Lung (tissue), 12 donors: ENCODE measurements around the gene ANKS1A. TPM values are rescaled to one million over a fixed set of nuclear protein-coding genes. Genes with fewer than 3 reads are reported as not detected.
A peak's percentile ranks its signal among the peaks of the same experiment; 100 is the strongest.

Experiments
- ATAC-seq: fragments of 200-7000 bp; cut with Tn5 transposase; one replicate; pipeline ENCODE4 v1.9.1; 2020; ENCODE audit warnings: moderate number of reproducible peaks; ENCODE audit not compliant: insufficient read depth, low FRiP score
- DNase-seq, 3 donors: peaks; one replicate each; pipeline ENCODE4 v3.0.0-alpha.2; 2013 to 2017
- H3K27ac ChIP-seq, 2 donors: one replicate each; pipeline ENCODE4 v1.5.1; 2013; ENCODE audit warnings: mild to moderate bottlenecking in 2 of 2, moderate library complexity in 2 of 2, control low read depth in 1 of 2, inconsistent platforms in 1 of 2, low read depth in 1 of 2, low read length in 1 of 2
- H3K27me3 ChIP-seq, 3 donors: one replicate each; pipeline ENCODE4 v1.5.1; 2013; ENCODE audit warnings: low read length in 2 of 3; ENCODE audit not compliant: control insufficient read depth in 3 of 3, insufficient read depth in 3 of 3
- H3K36me3 ChIP-seq, 4 donors: one replicate each; pipeline ENCODE4 v1.5.1; 2013; ENCODE audit warnings: low read length in 4 of 4, mild to moderate bottlenecking in 1 of 4, moderate library complexity in 1 of 4; ENCODE audit not compliant: control insufficient read depth in 4 of 4, insufficient read depth in 4 of 4
- H3K4me1 ChIP-seq, 5 donors: one replicate each; pipeline ENCODE4 v1.5.1; 2013; ENCODE audit warnings: low read length in 5 of 5, mild to moderate bottlenecking in 2 of 5, moderate library complexity in 1 of 5; ENCODE audit not compliant: control insufficient read depth in 5 of 5, insufficient read depth in 5 of 5
- H3K4me3 ChIP-seq: one replicate; pipeline ENCODE4 v1.5.1; 2013; ENCODE audit warnings: mild to moderate bottlenecking, control low read depth, moderate library complexity
- H3K9ac ChIP-seq, 2 donors: one replicate each; pipeline ENCODE4 v1.5.1; 2013; ENCODE audit warnings: low read length in 2 of 2, control low read depth in 1 of 2; ENCODE audit not compliant: insufficient read depth in 1 of 2
- H3K9me3 ChIP-seq, 4 donors: one replicate each; pipeline ENCODE4 v1.5.1; 2013; ENCODE audit warnings: low read length in 3 of 4, mild to moderate bottlenecking in 1 of 4, moderate library complexity in 1 of 4; ENCODE audit not compliant: control insufficient read depth in 4 of 4, insufficient read depth in 3 of 4
- CTCF ChIP-seq: IDR thresholded peaks from 2 replicates; pipeline ENCODE4 v1.5.1; 2012; ENCODE audit warnings: mild to moderate bottlenecking; ENCODE audit errors: control extremely low read depth, extremely low read depth
- WGBS, 2 donors: extraction: QIAGEN DNeasy Blood & Tissue Kit; methylation state at CpG; one replicate each; pipeline ENCODE4 v1.1.7; 2013; 5-methylcytosine and 5-hydroxymethylcytosine counted together
- polyA plus RNA-seq, 2 donors: library from polyadenylated mRNA; stranded (reverse); fragments of 200-250 nt; gene quantifications; one replicate each; pipeline ENCODE4 v1.2.1, GENCODE V29; 2013
- total RNA-seq, 2 donors: library from RNA; depleted of rRNA in 1 of 2; stranded (reverse); fragments of >200 nt in 1 of 2; gene quantifications; one replicate each; pipeline ENCODE4 v1.2.1, GENCODE V29; 2014 to 2021
- donor health status: control.
- donor health status: control.
- donor health status: Bipolar disorder and iron deficiency.
- donor health status: healthy.
- donor health status: DM: yes; HTN: yes; CAD: no.

Gene ANKS1A
- total and polyA plus RNA-seq, 4 donors, result 10.4 to 40.6 (median 24.3) TPM

GRCh38 chr6:35078226-35078850, 189.3 kb downstream of the ANKS1A start:
- H3K27me3 ChIP-seq, result no peaks in the 10 kb centered on the region
- H3K36me3 ChIP-seq, result peaks cover 5 to 68% (median 10%) of the 10 kb centered on the region in 4 donors
- peaks cover 0 to 6% (median 0%) of the 10 kb centered on the region in 5 donors for H3K4me1 ChIP-seq
- 97% methylated on average over 20 of the region's 20 CpGs for WGBS, 2 donors
- no peak overlapping the region for H3K4me3 ChIP-seq
- H3K9me3 ChIP-seq, result no peaks in the 10 kb centered on the region
- ATAC-seq (no peak), DNase-seq (peak in 1 of 3 donors; percentile 6)
- TF ChIP-seq CTCF, result no peak
- no peak overlapping the region for H3K9ac ChIP-seq
- H3K27ac ChIP-seq, result no peak overlapping the region

GRCh38 chr6:35078896-35079295, 189.8 kb downstream of the ANKS1A start:
- 97 to 99% methylated on average over 11 of the region's 11 CpGs for whole genome bisulfite sequencing, 2 donors
- H3K4me1 ChIP-seq, result peaks cover 0 to 6% (median 0%) of the 10 kb centered on the region in 5 donors
- no peak overlapping the region for H3K4me3 ChIP-seq
- H3K9ac ChIP-seq, result no peak overlapping the region
- peak in 1 of 3 donors; percentile 5 for DNase-seq
- TF ChIP-seq CTCF, result no peak
- H3K9me3 ChIP-seq, result no peaks in the 10 kb centered on the region
- H3K36me3 ChIP-seq, result peaks cover 5 to 71% (median 14%) of the 10 kb centered on the region in 4 donors
- H3K27me3 ChIP-seq, result no peaks in the 10 kb centered on the region
- no peak for ATAC-seq
- H3K27ac ChIP-seq, result no peak overlapping the region

- DNase-seq, result peak in 1 of 3 donors; percentile 7
Observed at GRCh38 chr6:35079311-35080000, 190.4 kb downstream of the ANKS1A start.

More at GRCh38 chr6:35079311-35080000, 190.4 kb downstream of the ANKS1A start:
- H3K4me1 ChIP-seq, result peaks cover 0 to 6% (median 0%) of the 10 kb centered on the region in 5 donors
- no peak for TF ChIP-seq CTCF
- no peaks in the 10 kb centered on the region for H3K27me3 ChIP-seq
- peaks cover 5 to 73% (median 14%) of the 10 kb centered on the region in 4 donors for H3K36me3 ChIP-seq
- no peak overlapping the region for H3K4me3 ChIP-seq
- no peak overlapping the region for H3K9ac ChIP-seq
- 91 to 94% methylated on average over 23 of the region's 23 CpGs for WGBS, 2 donors
- H3K9me3 ChIP-seq, result no peaks in the 10 kb centered on the region
- no peak overlapping the region for H3K27ac ChIP-seq
- no peak for ATAC-seq
